ENCODE results near the gene GRK6.

Gene GRK6

GRCh38 chr5:177421062-177421798 lies 5.2 kb upstream of the GRK6 start:
- no peak overlapping the region for H3K27ac ChIP-seq
- H3K4me3 ChIP-seq, result no peak overlapping the region

GRCh38 chr5:177423671-177424070 lies 2.8 kb upstream of the GRK6 start:
- no peak overlapping the region for H3K27ac ChIP-seq
- no peak overlapping the region for H3K4me3 ChIP-seq

GRCh38 chr5:177425196-177425800 lies 1.2 kb upstream of the GRK6 start:
- Histone ChIP-seq H3K4me3 (peak overlapping the region; percentile 24 to 76 (median 50)), H3K27ac (peak overlapping the region; percentile 57 to 95 (median 88))

- Histone ChIP-seq H3K4me3 (peak overlapping the region; percentile 24 to 76 (median 50)), H3K27ac (peak overlapping the region; percentile 57 to 95 (median 88))
Observed at GRCh38 chr5:177425801-177426565, 493 bp upstream of the GRK6 start.

- Histone ChIP-seq H3K27ac (peak overlapping the region; percentile 74 to 97 (median 93)), H3K4me3 (peak overlapping the region; percentile 61 to 90 (median 69))
Observed at GRCh38 chr5:177427211-177427822, 841 bp downstream of the GRK6 start.

GRCh38 chr5:177427919-177428573 lies 1.6 kb downstream of the GRK6 start:
- Histone ChIP-seq H3K27ac (peak overlapping the region in 18 of 21 experiments; percentile 44 to 97 (median 92)), H3K4me3 (peak overlapping the region; percentile 61 to 90 (median 69))

GRCh38 chr5:177428574-177429217 lies 2.2 kb downstream of the GRK6 start:
- Histone ChIP-seq H3K27ac (peak overlapping the region in 19 of 21 experiments; percentile 44 to 97 (median 91)), H3K4me3 (peak overlapping the region in 4 of 7 experiments; percentile 68 to 90 (median 73))

- Histone ChIP-seq H3K4me3 (peak overlapping the region in 2 of 7 experiments; percentile 70 to 76), H3K27ac (peak overlapping the region in 20 of 21 experiments; percentile 15 to 97 (median 86))
Observed at GRCh38 chr5:177429248-177430040, 3.0 kb downstream of the GRK6 start.

- H3K27ac ChIP-seq, result peak overlapping the region in 19 of 21 experiments; percentile 26 to 97 (median 81)
- no peak overlapping the region for H3K4me3 ChIP-seq
Observed at GRCh38 chr5:177430140-177430951, 3.9 kb downstream of the GRK6 start.

GRCh38 chr5:177430972-177431316 lies 4.5 kb downstream of the GRK6 start:
- peak overlapping the region in 19 of 21 experiments; percentile 31 to 97 (median 81) for H3K27ac ChIP-seq
- no peak overlapping the region for H3K4me3 ChIP-seq

GRCh38 chr5:177431317-177432142 lies 5.1 kb downstream of the GRK6 start:
- Histone ChIP-seq H3K4me3 (peak overlapping the region in 1 of 7 experiments; percentile 0), H3K27ac (peak overlapping the region in 19 of 21 experiments; percentile 31 to 97 (median 81))

- Histone ChIP-seq H3K27ac (peak overlapping the region in 17 of 21 experiments; percentile 36 to 96 (median 81)), H3K4me3 (peak overlapping the region in 1 of 7 experiments; percentile 0)
Observed at GRCh38 chr5:177432143-177432838, 5.8 kb downstream of the GRK6 start.

- H3K27ac ChIP-seq, result peak overlapping the region in 15 of 21 experiments; percentile 49 to 96 (median 86)
Observed at GRCh38 chr5:177432839-177433657, 6.6 kb downstream of the GRK6 start.

GRCh38 chr5:177433658-177434217 lies 7.3 kb downstream of the GRK6 start:
- Histone ChIP-seq H3K4me3 (no peak overlapping the region), H3K27ac (peak overlapping the region in 8 of 21 experiments; percentile 4 to 96 (median 48))

More at GRCh38 chr5:177432839-177433657, 6.6 kb downstream of the GRK6 start:
- H3K4me3 ChIP-seq, result no peak overlapping the region

Data from skin epidermis (tissue), 12 donors.